Stimulated activated CD4-positive, alpha-beta T cell treated with anti-CD3 and anti-CD28 coated beads, Interleukin-2, amount 100 ng/mL, for 48 hours (primary cell): Measurements from ENCODE around the gene JUND.

Experiments used
- DNase-seq, 2 donors: peaks; one replicate each; pipeline ENCODE4 v3.0.0-alpha.2; 2020

Gene JUND

DNA sequence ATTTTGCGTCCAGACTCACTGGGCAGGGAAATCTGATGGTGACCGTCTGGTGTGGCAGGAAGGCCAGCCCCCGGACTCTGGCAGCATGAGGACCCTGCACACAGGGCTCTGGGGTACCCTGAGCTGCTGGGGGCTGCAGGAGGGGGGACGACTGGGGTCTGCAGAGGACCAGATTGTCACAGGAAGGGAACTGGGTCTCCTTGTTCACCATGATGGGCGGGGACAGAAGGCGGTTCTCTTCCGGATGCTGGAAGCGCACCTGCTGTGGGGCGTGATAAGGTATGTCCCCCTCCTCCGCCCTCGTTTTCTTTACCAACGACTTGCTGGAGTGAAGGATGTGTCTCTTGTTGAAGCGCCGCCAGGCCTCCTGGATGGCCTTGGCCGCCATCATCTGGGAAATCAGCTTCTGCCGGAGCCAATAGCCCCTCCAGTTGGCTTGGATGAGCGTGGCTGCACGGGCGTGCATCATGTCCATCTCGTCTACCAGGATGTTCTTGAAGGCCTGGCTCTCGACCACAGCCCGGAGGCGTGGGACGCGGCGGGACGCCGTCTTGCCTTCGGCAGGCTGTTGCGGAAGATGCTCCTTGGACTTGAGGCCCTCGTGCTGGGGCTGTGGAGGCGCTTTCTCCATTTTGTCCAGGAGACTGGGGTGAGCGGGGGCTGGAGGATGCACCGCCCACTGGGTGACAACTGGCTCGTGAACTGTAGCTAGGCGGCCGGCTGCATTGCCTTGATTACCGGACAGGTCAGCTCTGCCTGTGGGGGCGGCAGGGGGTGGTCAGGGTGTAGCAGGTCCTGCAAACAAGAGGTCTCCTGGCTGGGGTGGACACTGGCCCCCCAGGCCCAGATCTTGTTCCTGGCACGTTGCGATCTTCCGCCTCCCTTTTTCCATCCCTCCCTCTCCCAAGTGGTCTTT lies 14.4 kb downstream of the JUND start:
- DNase-seq: no peak

DNA sequence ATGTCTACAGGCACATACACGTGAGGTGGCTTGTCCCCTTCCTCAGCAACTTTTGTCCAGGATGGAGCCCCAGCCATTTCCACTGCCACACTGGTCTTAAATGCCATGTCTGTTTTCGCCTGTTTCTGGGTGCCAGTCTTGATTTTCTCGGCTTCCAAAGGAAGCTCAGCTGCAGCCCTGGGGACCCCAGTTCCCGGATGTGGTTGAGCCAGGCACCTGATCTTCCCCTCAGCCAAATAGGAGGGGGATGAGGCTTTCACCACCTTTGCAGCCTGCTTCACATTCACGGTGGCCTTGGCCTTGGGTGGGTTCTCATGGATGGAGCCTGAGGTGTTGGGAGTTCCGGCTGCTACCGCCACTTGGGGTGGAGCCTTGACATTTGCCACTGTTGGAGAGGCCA lies 15.8 kb downstream of the JUND start:
- DNase-seq: no peak

DNA sequence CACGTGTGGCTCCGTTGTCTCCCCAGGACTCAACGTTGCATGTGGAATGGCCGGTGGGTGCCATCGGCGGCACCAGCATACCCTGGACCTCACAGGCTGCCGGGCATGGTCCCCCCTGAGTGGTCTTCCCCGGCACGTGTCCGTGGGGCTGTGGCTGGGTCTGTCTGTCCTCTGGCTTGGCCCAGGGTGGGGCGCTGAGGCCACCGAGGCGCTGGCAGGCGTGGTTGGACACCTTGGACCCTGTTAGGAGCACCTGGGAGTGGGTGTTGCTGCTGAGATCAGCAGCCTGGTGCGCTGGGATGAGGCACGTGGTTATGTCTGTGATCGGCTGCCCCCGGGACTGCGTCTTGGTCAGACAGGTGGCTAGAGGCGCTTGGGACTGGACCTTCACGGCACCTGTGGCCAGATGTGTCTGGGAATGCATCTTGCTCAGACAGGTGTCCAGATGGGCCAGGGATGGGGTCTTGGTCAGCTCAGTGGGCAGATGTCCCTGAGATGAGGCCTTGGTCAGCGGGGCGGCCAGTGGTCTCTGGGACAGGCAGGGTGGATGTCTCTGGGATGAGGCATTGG lies 16.4 kb downstream of the JUND start:
- no peak for DNase-seq

DNA sequence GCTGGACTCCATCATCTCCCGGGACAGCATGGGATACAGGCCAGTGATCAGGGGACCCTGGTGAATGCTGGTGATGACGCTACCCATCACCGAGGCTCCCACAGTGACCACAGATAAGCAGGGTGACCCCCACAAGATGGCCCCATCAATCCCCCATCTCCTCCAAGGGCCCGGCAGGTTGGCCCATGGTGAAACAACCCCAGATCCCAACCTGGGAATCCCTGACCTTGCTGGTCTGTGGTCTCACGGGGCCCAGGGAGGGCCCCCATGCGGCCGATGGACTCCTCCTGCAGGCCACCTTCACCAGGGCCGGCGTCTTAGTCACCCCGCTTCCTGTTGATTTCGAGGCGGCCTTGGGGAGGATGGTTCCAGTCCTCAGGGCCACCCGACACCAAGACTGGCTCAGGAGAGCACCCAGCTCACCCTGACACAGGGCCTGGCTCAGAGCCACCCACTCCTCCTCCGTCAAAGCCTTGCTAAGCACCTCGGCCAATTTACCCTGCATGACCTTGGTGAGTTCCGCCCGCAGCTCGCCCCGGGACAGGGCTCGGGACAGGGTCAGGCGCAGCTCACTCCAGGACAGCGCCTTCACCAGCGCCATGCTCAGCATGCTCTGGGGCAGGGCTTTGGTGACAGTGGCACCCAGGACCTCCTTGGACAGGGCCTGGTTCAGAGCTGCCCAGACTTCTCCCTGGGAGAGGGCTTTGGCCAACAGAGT lies 17.1 kb downstream of the JUND start:
- no peak for DNase-seq

DNA sequence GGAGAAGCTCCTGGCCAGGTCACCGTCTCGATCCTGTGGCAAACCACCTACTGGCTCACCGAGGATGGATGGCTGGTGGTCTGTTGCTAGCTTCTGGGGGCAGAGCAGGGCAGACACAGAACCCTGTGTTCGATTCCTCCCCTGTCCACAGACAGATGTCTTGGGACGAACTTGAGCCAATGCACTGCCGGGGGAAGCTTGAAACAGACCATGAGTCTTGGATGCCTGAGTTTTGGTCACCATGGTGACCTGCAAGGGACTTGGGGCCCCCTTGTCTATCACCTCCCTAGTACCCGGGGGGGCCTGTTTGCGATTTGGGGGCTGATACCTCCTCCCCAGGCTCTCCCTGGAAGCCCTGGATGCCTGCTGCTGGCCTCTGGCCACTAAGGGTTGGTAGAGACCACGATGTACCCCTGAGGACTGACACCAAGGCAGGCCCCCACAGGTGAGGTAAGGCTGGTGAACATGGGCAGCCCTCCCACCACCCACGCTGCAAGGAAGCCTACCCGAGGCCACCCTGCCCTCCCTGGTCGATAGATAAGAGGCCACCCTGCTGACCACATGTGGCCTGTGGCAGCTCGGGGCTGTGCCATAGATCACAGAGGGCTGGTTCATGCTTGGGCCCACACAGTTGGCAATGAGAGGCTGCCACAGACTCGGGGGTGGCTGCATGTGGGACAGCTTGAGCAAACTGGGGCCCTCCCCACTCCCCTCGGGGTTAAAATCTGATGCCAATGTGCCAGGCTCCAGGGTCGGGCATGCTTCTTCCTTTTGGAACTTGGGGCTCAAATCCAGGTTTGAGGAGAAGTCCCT lies 17.9 kb downstream of the JUND start:
- no peak for DNase-seq

DNA sequence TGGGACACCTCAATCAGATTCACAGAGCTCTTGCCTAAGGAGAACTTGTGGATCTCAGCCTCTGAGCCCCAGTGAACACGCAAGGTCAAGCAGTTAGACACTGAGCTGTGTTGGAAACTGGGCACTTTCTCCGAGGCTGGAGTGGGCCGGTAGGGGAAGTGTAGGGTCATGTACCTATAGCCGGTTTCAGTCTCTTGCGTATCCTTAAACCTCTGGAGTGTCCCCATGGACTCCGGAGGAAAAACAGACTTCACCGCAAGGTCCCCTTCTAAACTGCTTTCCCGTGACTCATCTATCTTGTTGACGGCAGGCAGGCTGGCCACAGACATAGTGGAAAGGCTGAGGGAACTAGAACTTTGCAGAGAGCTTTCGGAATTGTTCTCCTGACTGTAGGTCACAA lies 18.5 kb downstream of the JUND start:
- no peak for DNase-seq

DNA sequence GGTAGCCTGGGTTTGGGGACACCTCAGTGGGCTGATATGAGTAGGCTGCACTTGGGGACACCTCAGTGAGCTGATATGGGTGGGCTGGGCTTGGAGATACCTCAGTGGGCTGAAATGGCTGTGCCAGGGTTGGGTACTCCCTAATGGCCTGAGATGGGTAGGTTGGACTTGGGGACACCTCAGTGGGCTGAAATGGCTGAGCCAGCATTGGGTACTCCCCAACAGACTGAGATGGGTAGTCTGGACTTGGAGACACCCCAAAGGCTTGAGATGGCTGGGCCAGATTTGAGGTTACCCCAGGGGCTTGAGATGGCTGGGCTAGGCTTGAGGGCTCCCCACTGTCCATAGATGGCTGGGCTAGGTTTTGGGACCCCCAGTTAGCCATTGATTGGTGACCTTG lies 19.3 kb downstream of the JUND start:
- no peak for DNase-seq

DNA sequence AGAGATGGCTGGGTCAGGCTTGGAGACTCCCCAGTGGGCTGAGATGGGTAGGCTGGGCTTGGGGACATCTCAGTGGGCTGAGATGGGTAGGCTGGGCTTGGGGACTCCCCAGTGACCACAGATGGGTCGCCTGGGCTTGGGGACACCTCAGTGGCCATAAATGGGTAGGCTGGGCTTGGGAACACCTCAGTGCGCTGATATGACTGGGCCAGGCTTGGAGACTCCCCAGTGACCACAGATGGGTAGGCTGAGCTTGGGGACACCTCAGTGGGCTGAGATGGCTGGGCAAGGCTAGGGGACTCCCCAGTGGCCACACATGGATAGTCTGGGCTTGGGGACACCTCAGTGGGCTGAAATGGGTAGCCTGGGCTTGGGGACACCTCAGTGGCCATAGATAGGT lies 19.9 kb downstream of the JUND start:
- DNase-seq: no peak

DNA sequence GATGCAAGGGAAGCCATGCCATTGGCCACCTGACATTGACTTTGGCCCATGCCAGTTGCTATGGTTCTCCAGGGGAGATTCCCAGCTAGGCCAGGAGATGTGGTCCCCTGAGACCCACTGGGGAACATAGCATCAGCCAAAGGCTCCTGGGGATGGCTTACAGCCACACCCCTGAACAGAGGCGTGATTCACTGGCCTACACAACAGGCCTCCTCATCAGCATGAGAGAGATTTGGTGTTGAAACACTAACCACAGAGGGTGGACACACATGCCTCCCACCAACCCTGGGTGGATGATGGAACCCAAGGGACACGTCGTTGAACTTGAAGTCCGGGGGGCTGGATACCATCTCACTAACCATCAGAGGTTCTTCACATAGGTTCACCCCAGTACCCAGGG lies 21.5 kb downstream of the JUND start:
- DNase-seq: no peak

DNA sequence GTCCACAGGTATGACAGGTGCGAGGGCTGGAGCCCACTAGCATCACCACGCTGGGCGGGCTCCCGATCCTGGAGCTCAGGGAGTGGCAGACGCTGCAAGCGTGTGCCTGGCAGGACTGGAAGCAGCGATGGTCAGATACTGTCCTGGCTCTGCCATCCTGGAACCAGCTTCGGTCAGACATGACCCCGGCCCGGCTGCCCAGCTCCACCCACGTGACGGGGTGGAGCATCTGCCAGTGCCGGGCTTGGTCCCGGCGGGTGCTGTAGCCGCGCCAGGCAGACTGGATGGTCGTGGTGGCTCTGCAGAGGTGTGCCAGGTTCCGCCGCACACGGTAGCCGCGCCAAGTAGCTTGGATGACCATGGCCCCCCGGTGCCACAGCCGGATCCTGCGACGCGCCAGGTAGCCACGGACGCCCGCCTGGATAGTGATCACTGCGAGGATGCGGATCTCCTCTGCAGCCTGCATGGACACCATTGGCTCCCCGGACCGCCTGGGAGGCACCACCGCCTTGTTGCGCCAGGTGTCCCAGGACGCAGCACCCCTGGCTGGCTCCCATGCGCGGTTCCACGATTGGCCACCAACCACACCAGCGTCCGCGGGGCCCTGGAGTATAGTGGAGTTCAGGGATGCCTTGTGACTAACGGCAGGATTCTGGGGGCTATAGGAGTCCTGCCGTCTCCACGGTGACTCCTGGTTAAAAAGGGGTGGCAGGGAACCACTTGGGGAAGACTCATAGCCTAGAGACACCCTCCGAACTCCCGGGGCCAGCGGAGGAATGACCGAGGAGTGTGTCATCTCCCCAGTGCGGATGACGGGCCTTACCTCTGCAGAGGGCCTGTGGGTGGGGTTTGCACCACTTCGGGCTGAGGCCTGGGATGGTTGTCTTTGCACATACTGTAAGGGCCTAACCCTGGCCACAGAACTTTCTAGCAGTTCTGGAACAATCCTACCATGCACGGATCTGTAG lies 23.6 kb downstream of the JUND start:
- DNase-seq: no peak

DNA sequence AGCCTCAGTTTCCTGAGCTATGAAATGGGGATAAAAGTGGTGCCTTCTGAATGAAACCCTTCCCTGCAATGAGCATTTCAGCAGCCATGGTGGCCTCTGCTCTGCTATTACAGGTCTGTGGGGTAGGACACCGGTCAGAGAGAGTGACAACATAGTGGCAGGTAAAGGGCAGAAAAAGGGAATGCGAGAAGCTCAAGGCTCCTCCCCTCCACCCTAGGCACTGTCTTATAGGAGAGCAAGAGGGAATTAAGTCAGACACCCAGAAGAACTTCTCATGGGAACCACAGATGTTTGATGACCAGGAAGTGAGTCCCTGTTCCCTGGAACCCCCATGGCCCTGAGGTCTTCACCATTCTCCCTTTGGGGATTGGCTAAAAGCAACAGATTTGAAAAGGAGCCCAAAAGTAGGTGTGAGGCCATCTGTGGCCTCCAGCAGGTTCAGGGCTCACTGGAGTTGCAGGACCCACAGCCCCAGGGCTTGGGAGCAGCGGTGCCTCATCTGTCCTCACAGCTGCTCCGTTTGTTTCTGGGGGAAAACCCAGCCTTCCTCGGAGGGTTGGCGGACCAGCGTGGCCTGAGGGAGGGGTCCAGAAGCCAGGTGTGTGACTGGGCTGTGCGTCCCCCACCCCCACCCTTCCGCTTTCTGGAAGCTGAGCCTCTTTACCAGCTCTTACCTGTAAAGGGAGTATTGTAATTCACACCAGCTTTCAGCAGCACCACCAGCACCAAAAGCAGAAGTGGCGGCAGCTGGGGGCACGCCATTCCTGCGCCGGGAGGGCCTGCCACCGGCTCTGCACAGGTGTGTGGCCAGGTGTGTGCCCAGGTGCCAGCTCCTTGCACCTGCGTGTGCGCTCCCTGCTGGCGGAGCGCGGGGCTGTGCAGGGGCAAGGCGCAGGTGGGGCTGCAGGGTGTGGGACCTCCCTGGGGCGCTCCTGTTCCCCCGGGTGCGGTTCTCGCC lies 26.6 kb downstream of the JUND start:
- no peak for DNase-seq

DNA sequence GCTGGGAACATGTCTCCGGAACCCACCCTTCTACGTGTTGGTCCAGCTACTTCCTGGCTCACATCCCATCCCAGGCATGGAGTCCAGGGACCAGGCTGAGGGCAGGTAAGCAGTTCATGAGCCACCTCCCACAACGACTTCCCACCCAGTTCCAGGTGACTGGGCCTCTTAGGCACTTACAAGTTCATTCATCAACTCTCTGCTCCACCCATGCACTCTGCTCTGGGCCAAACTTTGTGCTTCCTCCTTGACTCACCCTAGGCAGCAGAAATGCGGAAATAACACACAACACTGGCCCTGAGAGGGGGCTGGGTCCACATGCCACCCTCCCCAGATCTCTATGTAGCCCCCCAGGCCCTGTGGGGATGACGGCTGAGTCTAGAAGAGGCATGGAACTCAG lies 27.7 kb downstream of the JUND start:
- no peak for DNase-seq

DNA sequence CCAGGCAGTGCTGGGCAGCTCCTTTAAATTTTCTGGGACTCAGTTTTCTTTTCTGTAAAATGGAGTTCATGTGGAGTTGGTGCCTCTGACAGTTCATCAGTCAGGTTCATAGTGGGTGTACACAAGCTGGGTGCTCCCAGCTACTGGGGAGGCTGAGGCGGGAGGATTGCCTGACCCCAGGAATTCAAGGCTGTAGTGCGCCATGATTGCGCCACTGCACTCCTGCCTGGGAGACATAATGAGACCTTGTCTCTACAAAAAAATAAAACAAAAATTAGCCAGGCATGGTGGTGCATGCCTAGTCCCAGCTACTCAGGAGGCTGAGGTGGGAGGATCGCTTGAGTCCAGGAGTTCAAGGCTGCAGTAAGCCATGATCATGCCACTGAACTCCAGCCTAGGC lies 28.3 kb downstream of the JUND start:
- DNase-seq: no peak

DNA sequence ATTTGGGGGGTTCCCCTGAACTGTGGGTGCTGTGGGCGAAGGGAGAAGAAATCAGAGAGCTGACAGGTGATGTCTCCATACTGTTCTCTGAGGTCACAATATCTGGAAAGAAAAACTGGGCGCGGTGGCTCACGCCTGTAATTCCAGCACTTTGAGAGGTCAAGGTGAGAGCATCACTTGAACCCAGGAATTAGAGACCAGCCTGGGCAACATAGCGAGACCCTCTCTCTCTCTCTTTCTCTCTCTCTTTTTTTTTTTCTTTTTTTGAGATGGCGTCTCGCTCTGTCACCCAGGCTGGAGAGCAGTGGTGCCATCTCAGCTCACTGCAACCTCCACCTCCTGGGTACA lies 29.1 kb downstream of the JUND start:
- DNase-seq: no peak

DNA sequence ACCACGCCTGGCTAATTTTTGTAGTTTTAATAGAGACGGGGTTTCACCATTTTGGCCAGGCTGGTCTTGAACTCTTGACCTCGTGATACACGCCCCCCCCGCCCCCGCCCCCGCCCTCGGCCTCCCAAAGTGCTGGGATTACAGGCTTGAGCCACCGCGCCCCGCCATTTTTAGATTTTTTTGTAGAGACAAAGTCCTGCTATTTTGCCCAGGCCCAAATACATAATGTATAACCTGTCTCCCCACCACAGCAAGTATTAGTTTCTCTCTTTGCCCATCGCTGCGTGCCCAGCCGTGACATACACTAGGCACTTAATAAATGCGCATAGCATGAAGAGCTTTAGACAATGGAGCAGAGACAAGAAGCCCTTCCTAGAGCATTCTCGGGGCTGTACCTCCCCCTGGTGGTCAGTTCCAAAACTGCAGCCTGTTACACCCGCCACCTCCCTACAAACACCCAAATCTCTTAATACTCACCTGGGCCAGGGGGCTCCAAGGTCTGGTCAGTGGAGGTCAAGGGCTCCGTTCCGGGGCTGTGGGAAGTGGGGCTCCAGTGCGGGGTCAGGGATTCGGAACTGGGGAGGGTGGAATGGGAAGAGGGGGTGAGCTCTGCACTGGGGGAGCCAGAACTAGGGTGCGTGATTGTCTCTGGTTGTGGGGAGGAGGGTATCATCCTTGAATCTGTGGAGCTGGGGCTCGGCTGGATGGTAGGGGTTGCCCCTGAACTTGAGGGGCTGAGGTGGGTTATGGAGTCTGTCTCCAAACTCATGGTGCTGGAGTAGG lies 29.6 kb downstream of the JUND start:
- peak; percentile 84 to 86 for DNase-seq

DNA sequence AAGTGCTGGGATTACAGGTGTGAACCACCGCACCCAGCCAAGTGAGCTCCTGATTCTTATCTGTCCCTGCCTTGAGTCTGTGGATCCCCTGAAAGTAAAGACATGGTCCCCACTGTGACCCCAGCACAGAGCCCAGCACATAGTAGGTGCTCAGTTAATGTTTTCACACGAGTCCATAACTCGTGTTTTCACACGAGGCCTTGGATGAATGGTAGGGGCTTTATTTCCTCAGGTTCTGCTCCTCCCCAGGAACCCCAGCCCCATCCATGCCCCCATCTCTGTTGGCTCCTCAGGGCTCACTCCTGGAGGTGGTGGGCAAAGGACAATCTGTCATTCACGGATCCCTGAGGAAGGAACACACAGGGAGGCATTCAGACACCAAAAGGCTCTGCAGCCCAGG lies 31.6 kb downstream of the JUND start:
- no peak for DNase-seq

DNA sequence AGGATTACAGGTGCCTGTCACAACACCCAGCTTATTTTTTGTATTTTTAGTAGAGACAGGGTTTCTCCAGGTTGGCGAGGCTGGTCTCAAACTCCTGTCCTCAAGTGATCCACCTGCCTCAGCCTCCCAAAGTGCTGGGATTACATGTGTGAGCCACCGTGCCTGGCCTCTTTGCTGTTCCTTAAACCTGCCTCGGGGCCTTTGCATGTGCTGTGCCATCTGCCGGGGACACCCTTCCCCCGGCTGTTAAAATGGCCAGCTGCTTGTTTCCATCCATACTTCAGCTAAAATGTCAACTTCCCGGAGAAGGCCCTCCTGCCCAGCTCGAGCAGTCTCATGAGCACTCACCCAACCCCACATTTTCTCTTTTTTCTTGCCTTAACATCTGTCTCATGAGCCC lies 36.1 kb downstream of the JUND start:
- no peak for DNase-seq

DNA sequence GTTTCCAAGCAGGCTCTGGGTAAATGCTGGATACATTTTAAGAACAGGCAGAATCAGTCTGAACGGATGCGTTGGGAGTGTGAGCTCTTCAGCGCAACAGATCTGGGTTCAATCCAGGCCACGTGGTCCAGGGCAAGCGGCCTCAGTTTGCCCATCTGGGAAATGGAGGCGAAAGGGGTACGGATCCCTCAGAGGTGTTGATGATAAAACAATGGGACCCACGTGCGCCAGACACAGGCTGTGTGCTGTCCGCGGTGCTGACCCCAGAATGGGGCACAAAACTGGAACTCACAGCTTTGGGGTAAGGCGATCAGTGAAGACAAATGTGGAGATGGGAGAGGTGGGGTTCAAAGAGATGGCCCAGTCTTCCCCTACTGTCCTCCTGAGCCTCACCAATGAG lies 42.1 kb downstream of the JUND start:
- DNase-seq: no peak

DNA sequence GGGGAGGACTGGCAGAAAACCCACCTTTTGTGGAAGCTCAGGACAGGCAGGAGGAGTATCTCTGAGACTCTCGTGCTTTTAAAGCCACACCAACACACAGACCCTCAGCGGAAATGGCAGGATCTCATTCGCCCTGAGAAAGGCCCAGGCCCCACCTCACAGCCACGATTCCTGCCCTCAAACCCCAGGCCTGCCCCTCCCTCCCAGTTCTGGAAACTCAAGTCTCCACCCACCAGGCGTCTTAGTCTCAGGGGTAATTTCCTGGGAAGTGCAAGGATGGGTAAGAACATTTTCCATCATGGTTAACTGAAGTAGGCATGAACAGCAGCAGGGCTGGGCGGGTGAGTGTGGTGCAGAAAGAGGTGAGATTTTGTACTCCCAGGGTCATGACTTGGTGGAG lies 47.2 kb downstream of the JUND start:
- no peak for DNase-seq

DNA sequence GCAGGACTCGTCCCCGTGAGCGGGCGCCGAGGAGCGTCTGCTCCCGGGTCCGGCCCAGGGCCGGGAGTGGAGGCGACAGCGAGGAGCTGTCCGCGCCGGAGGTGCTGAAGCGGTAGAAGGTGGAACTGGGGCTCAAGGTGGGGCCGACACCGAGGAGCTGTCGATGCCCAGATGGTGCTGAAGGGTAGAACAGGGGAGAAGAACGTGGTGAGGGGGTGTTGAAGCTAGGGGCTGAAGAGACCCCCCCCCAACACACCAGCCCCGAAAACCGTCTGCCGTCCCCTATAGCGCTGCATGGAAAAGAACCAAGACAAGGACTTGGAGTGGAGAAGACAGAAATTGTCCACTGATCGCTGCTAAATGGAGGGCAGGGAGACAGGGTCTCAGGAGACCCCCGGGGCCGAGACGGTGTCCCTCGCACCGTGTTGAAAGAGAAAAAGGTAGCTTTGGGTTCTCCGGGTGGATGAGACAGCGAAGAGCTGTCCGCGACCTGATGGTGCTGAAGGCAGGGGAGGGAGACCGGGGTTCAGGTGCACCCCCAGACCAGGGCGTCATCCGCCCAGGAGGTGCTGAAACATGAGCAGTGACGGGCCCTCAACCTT lies 48.1 kb downstream of the JUND start:
- peak; percentile 48 to 56 for DNase-seq
